Measurements from ENCODE around the gene HOMER2. TPM values are rescaled to one million over a fixed set of nuclear protein-coding genes. Genes with fewer than 3 reads are reported as not detected.

Gene HOMER2
- total and polyA plus RNA-seq, 2 of the 13 experiments (the other 11 are each of a cell fraction or from before 2014, with no cell fraction given) = 12.9 to 14.1 TPM

DNA sequence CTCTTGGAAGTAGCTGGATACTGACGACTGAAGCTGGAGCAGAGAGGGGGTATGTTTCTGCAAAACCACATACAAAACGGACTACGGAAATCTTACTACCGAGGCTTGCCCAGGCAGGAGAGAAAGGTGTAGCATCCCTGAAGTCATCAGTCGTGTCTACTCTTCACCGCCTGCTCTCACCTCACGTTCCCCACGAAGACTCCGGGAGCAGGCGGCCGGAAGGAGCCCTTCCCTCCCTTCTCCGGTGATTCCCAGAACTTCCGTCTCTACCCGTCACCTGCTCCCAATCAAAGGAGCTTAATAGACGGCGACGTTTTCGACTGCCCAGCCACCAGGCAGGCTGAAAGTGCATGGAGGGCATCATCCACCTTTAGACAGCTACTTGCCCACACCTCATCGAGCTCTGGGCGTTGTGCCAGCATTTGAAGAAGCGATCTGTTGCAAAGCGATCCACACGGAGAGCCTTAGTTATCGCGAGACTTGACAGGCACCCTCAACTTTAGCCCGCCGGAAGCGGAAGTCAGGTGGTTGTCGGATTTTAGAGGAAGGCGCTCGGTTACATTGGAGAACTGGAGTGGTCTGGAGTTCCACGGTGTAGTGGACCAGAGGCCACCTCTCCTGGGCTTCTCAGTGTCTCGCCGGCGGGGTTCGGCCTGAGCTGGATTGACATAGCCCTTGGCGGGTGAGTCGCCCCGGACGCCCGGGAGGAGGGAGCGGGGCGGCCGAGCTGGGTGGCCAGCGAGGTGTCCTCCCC lies 33.3 kb upstream of the HOMER2 start, which contains the start of gene RAMAC (continued):
- TF ChIP-seq SKIL (CRISPR knock-in tag; IDR thresholded peaks at IDR 0.05; ENCODE audit: borderline replicate concordance) = peak; percentile 53
- TF ChIP-seq, protein P1, sequence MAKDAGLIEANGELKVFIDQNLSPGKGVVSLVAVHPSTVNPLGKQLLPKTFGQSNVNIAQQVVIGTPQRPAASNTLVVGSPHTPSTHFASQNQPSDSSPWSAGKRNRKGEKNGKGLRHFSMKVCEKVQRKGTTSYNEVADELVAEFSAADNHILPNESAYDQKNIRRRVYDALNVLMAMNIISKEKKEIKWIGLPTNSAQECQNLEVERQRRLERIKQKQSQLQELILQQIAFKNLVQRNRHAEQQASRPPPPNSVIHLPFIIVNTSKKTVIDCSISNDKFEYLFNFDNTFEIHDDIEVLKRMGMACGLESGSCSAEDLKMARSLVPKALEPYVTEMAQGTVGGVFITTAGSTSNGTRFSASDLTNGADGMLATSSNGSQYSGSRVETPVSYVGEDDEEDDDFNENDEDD (CRISPR knock-in tag; IDR thresholded peaks at IDR 0.05; ENCODE audit: borderline replicate concordance) = peak; percentile 99
- TF ChIP-seq KDM4B (CRISPR knock-in tag; IDR thresholded peaks at IDR 0.05) = peak; percentile 52; the same call in 1 of the 2 replicates
- no peak for TF ChIP-seq TRIM22 (IDR thresholded peaks at IDR 0.05)
- TF ChIP-seq ZNF546 (CRISPR knock-in tag; conservative IDR thresholded peaks at IDR 0.05) = peak; percentile 92
- peak; percentile 80 for TF ChIP-seq PHF8 (CRISPR knock-in tag; IDR thresholded peaks at IDR 0.05)
- TF ChIP-seq ATRX (CRISPR knock-in tag; IDR thresholded peaks at IDR 0.05; ENCODE audit: borderline replicate concordance) = no peak
- no peak for TF ChIP-seq ZFP36 (IDR thresholded peaks at IDR 0.05; ENCODE audit: borderline replicate concordance, low read depth, low read length, partially characterized antibody)
- peak; percentile 89; the same call in 1 of the 2 replicates for TF ChIP-seq ZNF253 (CRISPR knock-in tag; IDR thresholded peaks at IDR 0.05; ENCODE audit: borderline replicate concordance)
- TF ChIP-seq, protein P2, sequence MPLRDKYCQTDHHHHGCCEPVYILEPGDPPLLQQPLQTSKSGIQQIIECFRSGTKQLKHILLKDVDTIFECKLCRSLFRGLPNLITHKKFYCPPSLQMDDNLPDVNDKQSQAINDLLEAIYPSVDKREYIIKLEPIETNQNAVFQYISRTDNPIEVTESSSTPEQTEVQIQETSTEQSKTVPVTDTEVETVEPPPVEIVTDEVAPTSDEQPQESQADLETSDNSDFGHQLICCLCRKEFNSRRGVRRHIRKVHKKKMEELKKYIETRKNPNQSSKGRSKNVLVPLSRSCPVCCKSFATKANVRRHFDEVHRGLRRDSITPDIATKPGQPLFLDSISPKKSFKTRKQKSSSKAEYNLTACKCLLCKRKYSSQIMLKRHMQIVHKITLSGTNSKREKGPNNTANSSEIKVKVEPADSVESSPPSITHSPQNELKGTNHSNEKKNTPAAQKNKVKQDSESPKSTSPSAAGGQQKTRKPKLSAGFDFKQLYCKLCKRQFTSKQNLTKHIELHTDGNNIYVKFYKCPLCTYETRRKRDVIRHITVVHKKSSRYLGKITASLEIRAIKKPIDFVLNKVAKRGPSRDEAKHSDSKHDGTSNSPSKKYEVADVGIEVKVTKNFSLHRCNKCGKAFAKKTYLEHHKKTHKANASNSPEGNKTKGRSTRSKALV (CRISPR knock-in tag; IDR thresholded peaks at IDR 0.05) = 0 out of 2 replicates have a peak, but pooled peaks have one; percentile 58
- TF ChIP-seq SRY (CRISPR knock-in tag; IDR thresholded peaks at IDR 0.05) = peak; percentile 95
- TF ChIP-seq ZNF326 (CRISPR knock-in tag; IDR thresholded peaks at IDR 0.05; ENCODE audit: borderline replicate concordance) = no peak
- TF ChIP-seq MEF2D (CRISPR knock-in tag; IDR thresholded peaks at IDR 0.05) = no peak; the same call in 1 of the 2 replicates
- TF ChIP-seq HES4 (CRISPR knock-in tag; IDR thresholded peaks at IDR 0.05; ENCODE audit: borderline replicate concordance) = peak; percentile 76; the same call in 1 of the 2 replicates
- no peak for TF ChIP-seq RFX3 (CRISPR knock-in tag; IDR thresholded peaks at IDR 0.05)
- 0 out of 2 replicates have a peak, but pooled peaks have one; percentile 49 for TF ChIP-seq ZNF710 (CRISPR knock-in tag; IDR thresholded peaks at IDR 0.05; ENCODE audit: borderline replicate concordance)
